Adrenal gland (tissue), 5 donors: ENCODE measurements around the gene NUP153.

Experiments used
- POLR2A ChIP-seq, 2 donors: fragments of 450-650 bp; IDR thresholded peaks; one replicate each; pipeline ENCODE4 v1.6.1; 2017; ENCODE audit warnings: antibody characterized with exemption in 2 of 2, mild to moderate bottlenecking in 2 of 2, moderate library complexity in 1 of 2
- TF ChIP-seq, protein P1 (sequence below), 6 experiments: fragments of 450-650 bp in 4 of 6; fragments of 200-600 bp in 2 of 6; sonication (generic) in 1 of 6; IDR thresholded peaks; 1 replicate in 5 of 6; 2 replicates in 1 of 6; pipeline versions ENCODE4 v1.5.1 to v1.8.0; 2016 to 2021; ENCODE audit warnings: antibody characterized with exemption in 6 of 6, mild to moderate bottlenecking in 2 of 6, moderate library complexity in 1 of 6
- donor health status: DM: no; HTN: no; CAD: no.

- TF ChIP-seq, protein P1, sequence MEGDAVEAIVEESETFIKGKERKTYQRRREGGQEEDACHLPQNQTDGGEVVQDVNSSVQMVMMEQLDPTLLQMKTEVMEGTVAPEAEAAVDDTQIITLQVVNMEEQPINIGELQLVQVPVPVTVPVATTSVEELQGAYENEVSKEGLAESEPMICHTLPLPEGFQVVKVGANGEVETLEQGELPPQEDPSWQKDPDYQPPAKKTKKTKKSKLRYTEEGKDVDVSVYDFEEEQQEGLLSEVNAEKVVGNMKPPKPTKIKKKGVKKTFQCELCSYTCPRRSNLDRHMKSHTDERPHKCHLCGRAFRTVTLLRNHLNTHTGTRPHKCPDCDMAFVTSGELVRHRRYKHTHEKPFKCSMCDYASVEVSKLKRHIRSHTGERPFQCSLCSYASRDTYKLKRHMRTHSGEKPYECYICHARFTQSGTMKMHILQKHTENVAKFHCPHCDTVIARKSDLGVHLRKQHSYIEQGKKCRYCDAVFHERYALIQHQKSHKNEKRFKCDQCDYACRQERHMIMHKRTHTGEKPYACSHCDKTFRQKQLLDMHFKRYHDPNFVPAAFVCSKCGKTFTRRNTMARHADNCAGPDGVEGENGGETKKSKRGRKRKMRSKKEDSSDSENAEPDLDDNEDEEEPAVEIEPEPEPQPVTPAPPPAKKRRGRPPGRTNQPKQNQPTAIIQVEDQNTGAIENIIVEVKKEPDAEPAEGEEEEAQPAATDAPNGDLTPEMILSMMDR (IDR thresholded peaks at IDR 0.05) = no peak
- no peak for TF ChIP-seq POLR2A (IDR thresholded peaks at IDR 0.05)
These were observed 7.5 kb upstream of the NUP153 start for GRCh38 chr6:17714177-17714576.
